ENCODE measurements around the gene SPDYE2B.
"Not testable (repeated sequence)": the region's sequence is repeated elsewhere in the genome, so short reads cannot be mapped to it uniquely, and the experiment has no call there.

The SPDYE2B gene

GRCh38 chr7:102649924-102650323 is at the start of gene SPDYE2B:
TSS of gene SPDYE2B (plus strand) at chr7:102650319. CDS start at chr7:102652349, 2,030 bp downstream.
- not testable (repeated sequence) for H3K4me3 ChIP-seq (ENCODE audit: low read length); H3K9me3 ChIP-seq (ENCODE audit: insufficient read depth, low read depth, low read length); H3K27me3 ChIP-seq (ENCODE audit: insufficient read depth, low read length); H3K36me3 ChIP-seq (ENCODE audit: insufficient read depth, low read depth, low read length); H3K27ac ChIP-seq (ENCODE audit: low read length); H3K9ac ChIP-seq (ENCODE audit: low read depth, low read length); H3K4me1 ChIP-seq (ENCODE audit: insufficient read depth, low read length)

GRCh38 chr7:102602317-102602716 is 47.8 kb upstream of the SPDYE2B start:
- H3K4me3 ChIP-seq (ENCODE audit: low read length); H3K27me3 ChIP-seq (ENCODE audit: insufficient read depth, low read length); H3K4me1 ChIP-seq (ENCODE audit: insufficient read depth, low read length); H3K36me3 ChIP-seq (ENCODE audit: insufficient read depth, low read depth, low read length); H3K27ac ChIP-seq (ENCODE audit: low read length); H3K9me3 ChIP-seq (ENCODE audit: insufficient read depth, low read depth, low read length); H3K9ac ChIP-seq (ENCODE audit: low read depth, low read length): not testable (repeated sequence)

GRCh38 chr7:102604431-102605145 is 45.5 kb upstream of the SPDYE2B start:
- not testable (repeated sequence) for H3K9ac ChIP-seq (ENCODE audit: low read depth, low read length); H3K4me3 ChIP-seq (ENCODE audit: low read length); H3K36me3 ChIP-seq (ENCODE audit: insufficient read depth, low read depth, low read length); H3K4me1 ChIP-seq (ENCODE audit: insufficient read depth, low read length); H3K27ac ChIP-seq (ENCODE audit: low read length); H3K9me3 ChIP-seq (ENCODE audit: insufficient read depth, low read depth, low read length); H3K27me3 ChIP-seq (ENCODE audit: insufficient read depth, low read length)

GRCh38 chr7:102606848-102607247 is 43.3 kb upstream of the SPDYE2B start:
- H3K9me3 ChIP-seq (ENCODE audit: insufficient read depth, low read depth, low read length); H3K9ac ChIP-seq (ENCODE audit: low read depth, low read length); H3K27me3 ChIP-seq (ENCODE audit: insufficient read depth, low read length); H3K4me1 ChIP-seq (ENCODE audit: insufficient read depth, low read length); H3K27ac ChIP-seq (ENCODE audit: low read length); H3K4me3 ChIP-seq (ENCODE audit: low read length); H3K36me3 ChIP-seq (ENCODE audit: insufficient read depth, low read depth, low read length): not testable (repeated sequence)

GRCh38 chr7:102609734-102610133 is 40.4 kb upstream of the SPDYE2B start:
- not testable (repeated sequence) for H3K27ac ChIP-seq (ENCODE audit: low read length); H3K4me3 ChIP-seq (ENCODE audit: low read length); H3K9me3 ChIP-seq (ENCODE audit: insufficient read depth, low read depth, low read length); H3K27me3 ChIP-seq (ENCODE audit: insufficient read depth, low read length); H3K36me3 ChIP-seq (ENCODE audit: insufficient read depth, low read depth, low read length); H3K4me1 ChIP-seq (ENCODE audit: insufficient read depth, low read length); H3K9ac ChIP-seq (ENCODE audit: low read depth, low read length)

GRCh38 chr7:102610441-102610840 is 39.7 kb upstream of the SPDYE2B start:
- H3K4me1 ChIP-seq (ENCODE audit: insufficient read depth, low read length); H3K4me3 ChIP-seq (ENCODE audit: low read length); H3K27me3 ChIP-seq (ENCODE audit: insufficient read depth, low read length); H3K27ac ChIP-seq (ENCODE audit: low read length); H3K36me3 ChIP-seq (ENCODE audit: insufficient read depth, low read depth, low read length); H3K9ac ChIP-seq (ENCODE audit: low read depth, low read length); H3K9me3 ChIP-seq (ENCODE audit: insufficient read depth, low read depth, low read length): not testable (repeated sequence)

- not testable (repeated sequence) for H3K9ac ChIP-seq (ENCODE audit: low read depth, low read length); H3K9me3 ChIP-seq (ENCODE audit: insufficient read depth, low read depth, low read length); H3K4me1 ChIP-seq (ENCODE audit: insufficient read depth, low read length); H3K27me3 ChIP-seq (ENCODE audit: insufficient read depth, low read length); H3K27ac ChIP-seq (ENCODE audit: low read length); H3K4me3 ChIP-seq (ENCODE audit: low read length); H3K36me3 ChIP-seq (ENCODE audit: insufficient read depth, low read depth, low read length)
Observed at GRCh38 chr7:102611013-102611674, 39.0 kb upstream of the SPDYE2B start.

- H3K4me3 ChIP-seq (ENCODE audit: low read length); H3K9ac ChIP-seq (ENCODE audit: low read depth, low read length); H3K4me1 ChIP-seq (ENCODE audit: insufficient read depth, low read length); H3K36me3 ChIP-seq (ENCODE audit: insufficient read depth, low read depth, low read length); H3K27ac ChIP-seq (ENCODE audit: low read length); H3K27me3 ChIP-seq (ENCODE audit: insufficient read depth, low read length); H3K9me3 ChIP-seq (ENCODE audit: insufficient read depth, low read depth, low read length): not testable (repeated sequence)
Observed at GRCh38 chr7:102611675-102612325, 38.3 kb upstream of the SPDYE2B start.

GRCh38 chr7:102613575-102614345 is 36.4 kb upstream of the SPDYE2B start:
- not testable (repeated sequence) for H3K27me3 ChIP-seq (ENCODE audit: insufficient read depth, low read length); H3K9me3 ChIP-seq (ENCODE audit: insufficient read depth, low read depth, low read length); H3K9ac ChIP-seq (ENCODE audit: low read depth, low read length); H3K4me3 ChIP-seq (ENCODE audit: low read length); H3K36me3 ChIP-seq (ENCODE audit: insufficient read depth, low read depth, low read length); H3K4me1 ChIP-seq (ENCODE audit: insufficient read depth, low read length); H3K27ac ChIP-seq (ENCODE audit: low read length)

GRCh38 chr7:102614346-102614697 is 35.8 kb upstream of the SPDYE2B start:
- H3K9ac ChIP-seq (ENCODE audit: low read depth, low read length); H3K27me3 ChIP-seq (ENCODE audit: insufficient read depth, low read length); H3K9me3 ChIP-seq (ENCODE audit: insufficient read depth, low read depth, low read length); H3K4me3 ChIP-seq (ENCODE audit: low read length); H3K27ac ChIP-seq (ENCODE audit: low read length); H3K36me3 ChIP-seq (ENCODE audit: insufficient read depth, low read depth, low read length); H3K4me1 ChIP-seq (ENCODE audit: insufficient read depth, low read length): not testable (repeated sequence)

- H3K27me3 ChIP-seq (ENCODE audit: insufficient read depth, low read length); H3K9ac ChIP-seq (ENCODE audit: low read depth, low read length); H3K9me3 ChIP-seq (ENCODE audit: insufficient read depth, low read depth, low read length); H3K36me3 ChIP-seq (ENCODE audit: insufficient read depth, low read depth, low read length); H3K4me1 ChIP-seq (ENCODE audit: insufficient read depth, low read length); H3K4me3 ChIP-seq (ENCODE audit: low read length); H3K27ac ChIP-seq (ENCODE audit: low read length): not testable (repeated sequence)
Observed at GRCh38 chr7:102614873-102615272, 35.2 kb upstream of the SPDYE2B start.

GRCh38 chr7:102615930-102616329 is 34.2 kb upstream of the SPDYE2B start:
- H3K36me3 ChIP-seq (ENCODE audit: insufficient read depth, low read depth, low read length); H3K9ac ChIP-seq (ENCODE audit: low read depth, low read length); H3K9me3 ChIP-seq (ENCODE audit: insufficient read depth, low read depth, low read length); H3K4me1 ChIP-seq (ENCODE audit: insufficient read depth, low read length); H3K27me3 ChIP-seq (ENCODE audit: insufficient read depth, low read length); H3K4me3 ChIP-seq (ENCODE audit: low read length); H3K27ac ChIP-seq (ENCODE audit: low read length): not testable (repeated sequence)

Measured in iPS-20b (cell line).